Epithelial cell of proximal tubule (primary cell): Measurements from ENCODE around the gene PHLDB1. TPM values are rescaled to one million over a fixed set of nuclear protein-coding genes. Genes with fewer than 3 reads are reported as not detected.

Source experiments
- DNase-seq: peaks from one replicate; pipeline ENCODE4 v3.0.0-alpha.2; 2011; ENCODE audit warnings: low read depth
- H3K4me3 ChIP-seq: 2 replicates; pipeline ENCODE4 v1.5.1; 2011; ENCODE audit warnings: low read depth, mild to moderate bottlenecking, low read length
- total RNA-seq: library from RNA; depleted of rRNA; stranded (reverse); fragments of >200 nt; gene quantifications from 2 replicates; pipeline ENCODE4 v1.2.3, GENCODE V29; 2015
- TF ChIP-seq, protein P1 (sequence below): conservative IDR thresholded peaks from 2 replicates; pipeline ENCODE4 v1.5.1; 2012; ENCODE audit warnings: low read depth, mild to moderate bottlenecking, low read length

The PHLDB1 gene
- total RNA-seq, 1 donor from 2014 or later = 49.8 TPM

DNA sequence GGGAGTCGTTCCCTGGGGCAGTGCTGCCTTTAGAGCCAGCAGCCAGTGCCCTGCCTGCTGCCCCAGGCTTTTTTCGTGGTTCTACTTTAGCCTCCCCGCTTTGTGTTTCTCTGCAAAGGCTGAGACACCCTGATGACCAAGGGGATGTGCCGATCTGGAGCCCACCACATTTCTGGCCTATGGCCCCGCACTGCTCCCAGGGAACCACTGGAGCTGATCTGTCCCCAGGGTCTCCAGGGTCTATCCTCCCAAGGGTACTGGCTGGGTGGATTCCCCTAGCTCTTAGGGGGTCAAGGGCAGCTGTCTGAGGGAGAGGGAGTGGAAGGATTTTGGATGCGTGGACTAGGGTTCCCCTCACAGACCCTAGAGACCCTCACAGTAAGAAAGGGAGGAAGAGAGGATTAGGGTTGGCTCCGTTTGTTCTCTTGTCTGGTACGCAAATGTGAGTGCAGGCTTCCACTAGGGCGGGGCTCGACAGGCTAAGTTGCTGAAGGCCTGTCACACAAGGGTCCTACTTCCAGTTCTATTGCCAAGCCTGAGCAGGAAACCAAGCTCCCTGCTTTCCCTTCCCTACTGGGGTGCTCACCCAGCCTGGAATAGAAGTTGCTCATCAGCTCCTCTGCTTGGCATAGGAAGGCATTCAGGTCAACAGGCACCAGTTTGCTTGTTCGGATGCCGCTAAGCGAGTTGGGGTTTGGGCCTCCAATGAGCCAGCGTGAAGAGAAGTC is 52.7 kb downstream of the PHLDB1 start:
- TF ChIP-seq, protein P1, sequence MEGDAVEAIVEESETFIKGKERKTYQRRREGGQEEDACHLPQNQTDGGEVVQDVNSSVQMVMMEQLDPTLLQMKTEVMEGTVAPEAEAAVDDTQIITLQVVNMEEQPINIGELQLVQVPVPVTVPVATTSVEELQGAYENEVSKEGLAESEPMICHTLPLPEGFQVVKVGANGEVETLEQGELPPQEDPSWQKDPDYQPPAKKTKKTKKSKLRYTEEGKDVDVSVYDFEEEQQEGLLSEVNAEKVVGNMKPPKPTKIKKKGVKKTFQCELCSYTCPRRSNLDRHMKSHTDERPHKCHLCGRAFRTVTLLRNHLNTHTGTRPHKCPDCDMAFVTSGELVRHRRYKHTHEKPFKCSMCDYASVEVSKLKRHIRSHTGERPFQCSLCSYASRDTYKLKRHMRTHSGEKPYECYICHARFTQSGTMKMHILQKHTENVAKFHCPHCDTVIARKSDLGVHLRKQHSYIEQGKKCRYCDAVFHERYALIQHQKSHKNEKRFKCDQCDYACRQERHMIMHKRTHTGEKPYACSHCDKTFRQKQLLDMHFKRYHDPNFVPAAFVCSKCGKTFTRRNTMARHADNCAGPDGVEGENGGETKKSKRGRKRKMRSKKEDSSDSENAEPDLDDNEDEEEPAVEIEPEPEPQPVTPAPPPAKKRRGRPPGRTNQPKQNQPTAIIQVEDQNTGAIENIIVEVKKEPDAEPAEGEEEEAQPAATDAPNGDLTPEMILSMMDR = no peak
- no peak overlapping the region for H3K4me3 ChIP-seq
- no peak for DNase-seq

GRCh38 chr11:118660681-118661424 is 53.4 kb downstream of the PHLDB1 start:
- TF ChIP-seq, protein P1 = no peak
- DNase-seq = no peak
- no peak overlapping the region for H3K4me3 ChIP-seq

- no peak overlapping the region for H3K4me3 ChIP-seq
- TF ChIP-seq, protein P1 = no peak
- no peak for DNase-seq
Measured at GRCh38 chr11:118661425-118662301, 54.2 kb downstream of the PHLDB1 start.

DNA sequence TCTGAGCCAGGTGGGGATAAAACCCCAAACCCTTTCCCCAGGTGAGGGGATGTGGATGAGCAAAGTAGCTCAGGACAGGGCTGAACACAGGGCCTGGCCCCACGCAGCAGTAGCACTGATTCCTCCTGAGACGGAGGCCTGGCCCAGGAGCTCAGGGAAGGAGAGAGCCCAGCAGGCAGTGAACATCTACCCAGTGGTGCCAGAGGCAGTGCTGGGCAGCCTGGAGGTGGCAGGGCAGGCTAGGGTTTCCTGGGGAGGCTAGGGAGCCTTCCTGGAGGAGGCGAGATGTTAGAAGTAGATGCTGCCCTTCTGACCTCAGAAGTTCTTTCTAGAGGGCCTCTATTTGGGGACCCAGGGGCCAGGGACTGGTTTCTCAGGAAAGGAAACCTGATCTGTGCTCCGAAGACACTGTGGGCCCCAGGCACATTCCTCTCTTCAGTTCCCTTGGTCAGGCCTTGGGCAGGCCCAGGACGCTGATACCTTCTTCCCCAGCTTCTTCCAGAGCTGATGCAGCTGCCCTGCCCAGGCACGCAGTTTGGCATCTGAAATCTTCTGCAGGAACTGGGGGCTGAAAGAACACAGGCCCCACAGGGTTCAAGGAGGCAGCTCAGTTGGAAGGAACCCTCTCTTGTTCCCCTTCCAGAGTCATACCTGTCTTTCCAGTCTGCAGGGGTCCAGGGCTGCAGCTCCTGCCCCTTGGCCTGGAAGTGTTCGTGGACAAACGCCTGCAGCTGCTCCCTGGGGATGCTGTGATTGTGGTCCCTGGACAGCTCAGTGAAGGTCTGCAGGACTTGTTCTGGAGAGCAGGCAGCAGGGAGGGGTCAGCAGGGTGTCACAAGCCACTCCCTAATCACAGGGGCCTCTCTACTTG is 55.2 kb downstream of the PHLDB1 start:
- no peak for DNase-seq
- TF ChIP-seq, protein P1 = no peak
- H3K4me3 ChIP-seq = no peak overlapping the region

- TF ChIP-seq, protein P1 = no peak
- DNase-seq = no peak
- H3K4me3 ChIP-seq = no peak overlapping the region
Measured at GRCh38 chr11:118663381-118663780, 56.0 kb downstream of the PHLDB1 start.

- no peak overlapping the region for H3K4me3 ChIP-seq
- TF ChIP-seq, protein P1 = no peak
- no peak for DNase-seq
Measured at GRCh38 chr11:118663902-118664301, 56.5 kb downstream of the PHLDB1 start.
